NCI-H526 treated with DMSO at 0.1 percent for 48 hours (cell line): ENCODE measurements around the gene TDP1.
"Not testable (repeated sequence)": the region's sequence is repeated elsewhere in the genome, so short reads cannot be mapped to it uniquely, and the experiment has no call there.

Experiments
- DNase-seq: peaks from one replicate; lab custom pipeline; 2025; lab: John Stamatoyannopoulos, UW

TDP1 gene

GRCh38 chr14:90049390-90049789 lies 93.7 kb downstream of the TDP1 start:
- no peak for DNase-seq

DNA sequence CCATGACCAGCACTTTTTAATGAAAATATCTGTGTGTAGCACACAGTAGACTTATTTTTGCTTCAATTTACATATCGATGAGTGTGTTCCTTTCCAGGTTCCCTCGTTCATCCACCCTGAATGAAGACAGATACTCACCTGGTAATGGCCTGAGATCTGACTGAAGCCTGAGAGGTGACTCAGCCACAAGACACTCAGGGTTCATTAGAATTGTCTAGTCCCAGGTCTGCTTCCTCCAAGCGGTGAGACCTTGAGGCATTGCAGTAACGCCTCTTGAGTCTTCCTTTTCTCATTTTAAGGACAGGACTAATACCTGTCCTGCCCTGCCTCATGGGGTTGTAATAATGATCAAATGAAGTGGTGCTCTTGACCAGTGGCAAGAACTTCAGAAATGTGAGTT lies 94.5 kb downstream of the TDP1 start:
- no peak for DNase-seq

- DNase-seq: no peak
Measured at GRCh38 chr14:90053044-90053443, 97.3 kb downstream of the TDP1 start.

DNA sequence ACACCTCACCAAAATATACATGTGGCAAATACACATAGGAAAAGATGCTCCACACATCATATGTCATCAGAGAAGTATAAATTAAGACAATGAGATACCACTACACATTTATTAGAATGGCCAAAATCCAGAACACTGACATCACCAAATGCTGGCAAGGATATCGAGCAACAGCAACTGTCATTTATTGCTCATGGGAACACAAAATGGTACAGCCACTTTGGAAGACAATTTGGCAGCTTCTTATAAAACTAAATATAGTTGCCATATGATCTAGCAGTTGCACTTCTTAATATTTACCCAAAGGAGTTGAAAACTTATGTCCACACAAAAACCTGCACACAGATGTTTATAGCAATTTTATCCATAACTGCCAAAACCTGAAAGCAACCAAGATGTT lies 99.1 kb downstream of the TDP1 start:
- no peak for DNase-seq

- DNase-seq: no peak
Measured at GRCh38 chr14:90056826-90057225, 101.1 kb downstream of the TDP1 start.

DNA sequence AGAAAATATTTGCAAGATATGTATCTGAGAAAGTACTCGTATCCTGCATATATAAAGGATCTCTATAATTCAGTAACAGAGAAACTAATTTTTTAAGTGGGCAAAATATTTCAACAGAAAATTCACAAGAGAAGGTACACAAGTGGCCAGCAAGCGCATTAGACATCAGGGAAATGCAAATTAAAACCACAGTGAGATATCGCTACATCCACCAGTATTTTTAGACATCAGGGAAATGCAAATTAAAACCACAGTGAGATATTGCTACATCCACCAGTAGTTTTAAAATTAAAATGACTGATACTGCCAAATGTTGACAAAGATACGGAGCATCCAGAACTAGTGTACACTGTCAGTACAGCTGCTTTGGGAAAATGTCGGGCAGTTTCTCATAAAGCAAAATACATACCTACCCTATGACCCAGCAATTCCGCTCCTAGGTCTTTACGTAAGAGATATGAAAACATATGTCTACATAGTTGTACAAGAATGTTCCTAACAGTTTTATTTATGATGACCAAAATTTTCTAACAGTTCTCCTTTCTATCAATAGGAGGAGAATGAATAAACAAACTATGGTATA lies 103.2 kb downstream of the TDP1 start:
- peak; percentile 69 for DNase-seq

DNA sequence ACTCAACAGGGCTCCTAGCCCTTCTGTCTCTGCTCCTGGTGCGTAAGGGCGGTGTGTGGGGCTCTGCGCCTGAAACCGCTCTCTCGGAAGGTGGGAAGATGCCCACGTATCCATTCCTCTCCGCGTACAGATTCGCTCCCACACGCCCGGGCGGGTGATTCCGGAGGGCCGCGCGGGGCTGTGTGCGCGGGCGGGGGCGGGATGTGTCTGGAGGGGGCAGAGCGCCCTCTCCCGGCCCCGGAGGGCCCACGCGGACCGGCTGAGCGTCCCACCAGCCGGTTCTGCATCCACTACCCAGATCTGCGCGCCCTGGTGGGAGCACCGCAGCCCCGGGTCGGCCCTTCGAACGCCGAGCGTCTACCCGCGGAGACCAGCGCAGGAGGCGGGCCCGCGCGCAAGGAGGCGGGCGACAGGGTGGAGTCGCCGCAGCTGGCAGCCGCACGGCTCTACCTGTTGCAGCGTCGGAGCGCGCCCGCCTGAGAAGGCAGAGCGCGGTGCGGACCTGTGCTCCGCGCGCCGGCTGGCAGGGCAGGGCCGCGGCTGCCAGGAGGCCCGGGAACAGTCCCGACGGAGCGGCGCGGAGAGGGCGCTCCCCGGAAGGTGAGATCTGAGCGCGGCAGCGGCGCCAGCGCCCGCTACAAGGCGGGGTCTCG lies 104.7 kb downstream of the TDP1 start:
- peak; percentile 33 for DNase-seq

GRCh38 chr14:90060965-90061684 lies 105.4 kb downstream of the TDP1 start:
- DNase-seq: no peak

DNA sequence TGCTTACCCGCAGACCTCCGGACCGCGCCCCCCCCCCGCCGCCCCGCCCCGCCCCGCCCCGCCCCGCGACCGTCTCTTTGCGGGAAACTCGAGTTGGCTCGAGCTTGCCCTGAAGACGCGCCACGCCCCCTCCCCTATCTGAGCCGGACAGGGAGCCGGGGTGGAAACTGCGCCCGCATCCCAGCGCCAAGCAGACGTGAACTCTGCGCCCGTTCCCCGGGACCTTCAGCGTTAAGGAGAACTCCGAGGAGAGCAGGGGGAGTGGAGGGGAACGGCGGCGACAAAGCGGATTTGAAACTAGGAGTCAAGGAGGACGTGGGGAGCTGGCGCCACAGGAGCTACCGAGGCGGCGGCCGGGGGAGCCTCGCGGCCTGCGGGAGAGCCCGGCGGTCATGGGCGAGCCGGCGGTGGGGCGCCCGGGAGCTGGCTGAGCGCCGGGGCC lies 106.0 kb downstream of the TDP1 start, which contains the start of gene KCNK13:
Gene KCNK13 (plus strand): TSS at position 310 of the 442 bp plus-strand sequence. CDS start 212 bp downstream, outside the sequence.
- DNase-seq: no peak

- DNase-seq: no peak
Measured at GRCh38 chr14:90062127-90062794, 106.5 kb downstream of the TDP1 start.

DNA sequence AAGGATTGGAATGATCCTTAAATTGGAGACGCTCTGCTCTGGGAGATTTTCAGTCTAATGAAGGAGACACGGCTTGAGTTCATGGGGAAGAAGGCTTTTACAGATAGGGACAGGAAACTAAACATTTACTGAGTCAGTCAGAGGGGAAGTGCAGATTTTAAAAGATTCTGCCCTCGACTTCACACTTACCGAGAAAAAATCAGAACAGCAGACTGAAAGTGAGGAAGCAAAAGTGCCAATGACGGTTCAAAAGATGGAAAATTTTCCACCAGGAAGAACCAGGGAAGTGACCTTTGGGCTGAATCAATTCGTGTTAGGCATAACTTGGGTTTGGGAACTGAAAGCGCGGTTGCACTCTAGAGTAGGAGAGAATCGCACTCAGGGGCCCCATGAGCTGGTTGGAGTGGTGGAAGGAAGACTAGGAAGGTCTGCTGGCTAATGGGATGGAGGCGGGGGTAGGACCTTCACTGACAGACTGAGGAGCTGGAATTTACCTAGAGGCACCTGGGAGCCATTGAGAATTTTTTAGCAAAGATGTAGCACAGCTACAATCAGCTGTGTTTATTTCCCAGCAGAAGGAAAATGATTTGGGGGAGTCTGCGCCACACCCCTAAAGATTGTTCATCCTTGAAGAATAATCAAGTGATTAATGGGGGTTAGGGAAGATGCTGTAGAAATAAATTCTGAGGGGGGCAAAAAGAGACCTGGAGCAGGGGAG lies 107.3 kb downstream of the TDP1 start:
- DNase-seq: no peak

DNA sequence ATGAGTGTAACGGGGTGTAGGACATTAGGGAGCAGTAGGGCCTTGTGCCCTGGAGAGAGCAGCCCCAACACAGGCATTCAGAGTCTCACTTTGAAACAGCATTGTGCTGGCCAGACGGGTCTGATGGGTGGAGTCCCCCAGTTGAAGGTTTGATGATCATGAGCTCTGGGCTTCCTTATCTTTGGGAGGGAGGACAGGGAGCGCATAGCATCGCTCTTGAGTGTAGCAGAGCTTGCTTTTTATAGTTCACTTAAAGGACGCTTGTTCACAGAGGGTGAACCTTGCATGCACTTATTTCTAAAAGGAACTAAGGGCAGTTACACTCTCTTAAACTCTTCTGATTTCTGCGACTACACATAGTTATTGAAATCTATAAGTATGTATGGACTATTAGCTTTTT lies 116.6 kb downstream of the TDP1 start:
- DNase-seq: no peak

GRCh38 chr14:90079576-90079975 lies 123.8 kb downstream of the TDP1 start:
- no peak for DNase-seq

- DNase-seq: no peak
Measured at GRCh38 chr14:90087433-90087832, 131.7 kb downstream of the TDP1 start.

DNA sequence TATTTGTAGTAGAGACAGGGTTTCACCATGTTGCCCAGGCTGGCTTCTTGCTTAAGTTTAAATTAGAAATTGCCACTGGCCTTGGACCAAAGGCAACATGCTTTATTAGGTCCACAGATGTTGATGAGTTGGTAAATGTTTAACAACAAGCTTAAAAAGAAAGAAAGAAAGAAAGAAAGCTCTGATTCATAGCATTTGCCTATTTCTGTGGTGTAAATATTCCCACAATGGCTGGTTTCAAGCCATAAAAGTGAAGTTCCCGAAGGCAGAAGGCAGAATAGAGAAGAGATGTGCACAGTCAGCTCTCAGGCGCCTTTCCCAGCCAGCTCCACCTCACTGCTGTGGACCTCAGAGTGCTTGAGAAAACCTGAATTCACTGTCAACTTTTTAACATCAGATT lies 132.4 kb downstream of the TDP1 start:
- DNase-seq: no peak

GRCh38 chr14:90089486-90089885 lies 133.8 kb downstream of the TDP1 start:
- not testable (repeated sequence) for DNase-seq

DNA sequence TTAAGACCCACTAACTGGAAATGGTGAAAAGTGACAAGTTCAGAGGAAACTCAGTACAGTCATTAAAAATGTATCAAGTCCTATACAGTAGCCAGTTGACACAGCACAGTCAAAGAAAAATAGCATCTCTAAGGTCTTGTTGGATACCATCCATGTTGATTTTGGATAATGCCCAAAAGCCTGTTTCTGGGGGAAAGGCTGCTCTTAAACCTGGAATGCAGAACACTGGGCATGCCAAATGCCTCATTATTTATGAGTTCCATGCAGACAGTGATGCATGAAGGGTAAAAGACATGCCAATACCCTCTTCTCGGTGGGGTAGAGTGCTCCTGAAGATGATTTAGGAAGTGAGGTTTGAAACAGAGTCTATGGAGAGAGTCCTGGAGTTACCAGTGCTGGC lies 135.7 kb downstream of the TDP1 start:
- DNase-seq: no peak

- DNase-seq: no peak
Measured at GRCh38 chr14:90093942-90094595, 138.3 kb downstream of the TDP1 start.
